BJ (cell line): ENCODE data around the gene CACHD1. TPM values are rescaled to one million over a fixed set of nuclear protein-coding genes. Genes with fewer than 3 reads are reported as not detected.

ENCODE experiments used
- CTCF ChIA-PET: fragments of 350-600 bp; formaldehyde crosslinking; extraction: SDS; loops from one replicate; lab custom pipeline; 2021; ENCODE audit warnings: antibody characterized with exemption, inconsistent platforms; lab: Yijun Ruan, JAX
- POLR2A ChIA-PET: fragments of 300-600 bp; sonication (Branson Sonifier 250); formaldehyde crosslinking; extraction: SDS; loops from one replicate; lab custom pipeline; 2021; ENCODE audit warnings: antibody characterized with exemption; lab: Charles Lee
- DNase-seq: peaks from one replicate; pipeline ENCODE4 v3.0.0-alpha.2; 2011; ENCODE audit warnings: low read depth
- H3K27me3 ChIP-seq: 2 replicates; pipeline ENCODE4 v1.6.0; 2011; ENCODE audit warnings: low read length; ENCODE audit not compliant: control insufficient read depth, insufficient read depth
- H3K36me3 ChIP-seq: 2 replicates; pipeline ENCODE4 v1.5.1; 2011; ENCODE audit warnings: low read length; ENCODE audit not compliant: control insufficient read depth, insufficient read depth
- H3K4me3 ChIP-seq: 2 replicates; pipeline ENCODE4 v1.5.1; 2011; ENCODE audit warnings: low read depth, mild to moderate bottlenecking, control low read depth, low read length
- polyA plus RNA-seq: library from polyadenylated mRNA; depleted of rRNA; stranded (reverse); fragments of >200 nt; gene quantifications from 2 replicates; pipeline ENCODE4 v1.2.3, GENCODE V29; 2011
- TF ChIP-seq, protein P1 (sequence below): IDR thresholded peaks from 2 replicates; pipeline ENCODE4 v1.5.1; 2011; ENCODE audit warnings: low read depth, mild to moderate bottlenecking, control low read depth, inconsistent platforms, low read length, moderate library complexity; ENCODE audit not compliant: insufficient read depth

The CACHD1 gene
- polyA plus RNA-seq, 1 experiment = 3.0 TPM

DNA sequence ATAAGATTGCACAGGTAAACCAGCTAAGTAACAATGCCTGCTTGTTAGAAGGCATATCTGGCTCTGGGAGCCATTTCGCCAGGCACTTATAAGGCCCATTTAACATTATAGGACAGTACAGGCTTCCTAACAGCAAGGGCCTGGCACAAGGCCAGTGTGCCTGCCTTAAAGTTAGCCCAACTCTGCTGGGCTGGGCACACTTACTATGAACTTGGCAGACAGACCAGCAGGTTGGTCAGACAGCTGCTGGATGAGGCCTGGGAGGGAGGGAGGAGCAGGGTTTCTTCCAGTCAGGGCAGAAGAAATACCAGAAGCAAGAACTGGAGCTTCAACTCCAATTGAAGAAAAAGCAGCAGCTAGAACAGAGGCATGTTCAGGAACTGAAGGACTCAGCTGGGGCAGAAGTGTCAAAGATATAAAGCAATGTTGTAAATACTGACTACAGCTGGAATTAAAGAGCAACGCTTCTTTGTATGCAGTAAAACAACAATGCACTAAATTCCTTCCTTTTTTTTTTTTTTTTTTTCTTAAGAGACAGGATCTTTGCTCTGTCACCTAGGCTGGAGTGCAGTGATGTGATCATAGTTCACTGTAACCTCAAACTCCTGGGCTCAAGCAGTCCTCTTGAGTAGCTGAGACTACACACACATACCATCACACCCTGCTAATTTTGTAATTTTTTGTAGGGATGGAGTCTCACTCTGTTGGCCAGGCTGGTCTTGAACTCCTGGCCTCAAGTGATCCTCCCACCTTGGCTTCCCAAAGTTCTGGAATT lies 4.9 kb downstream of the CACHD1 start:
- Histone ChIP-seq H3K4me3 (no peak overlapping the region), H3K27me3 (no peaks in the 10 kb centered on the region), H3K36me3 (no peaks in the 10 kb centered on the region)
- ChIA-PET CTCF (interaction anchor here (1.0 to 1.6 kb wide), 2 partner anchors 192 to 201 kb away, joined by 3 to 5 read pairs; no protein-coding TSS in a partner anchor), POLR2A (no interaction called here)
- TF ChIP-seq, protein P1, sequence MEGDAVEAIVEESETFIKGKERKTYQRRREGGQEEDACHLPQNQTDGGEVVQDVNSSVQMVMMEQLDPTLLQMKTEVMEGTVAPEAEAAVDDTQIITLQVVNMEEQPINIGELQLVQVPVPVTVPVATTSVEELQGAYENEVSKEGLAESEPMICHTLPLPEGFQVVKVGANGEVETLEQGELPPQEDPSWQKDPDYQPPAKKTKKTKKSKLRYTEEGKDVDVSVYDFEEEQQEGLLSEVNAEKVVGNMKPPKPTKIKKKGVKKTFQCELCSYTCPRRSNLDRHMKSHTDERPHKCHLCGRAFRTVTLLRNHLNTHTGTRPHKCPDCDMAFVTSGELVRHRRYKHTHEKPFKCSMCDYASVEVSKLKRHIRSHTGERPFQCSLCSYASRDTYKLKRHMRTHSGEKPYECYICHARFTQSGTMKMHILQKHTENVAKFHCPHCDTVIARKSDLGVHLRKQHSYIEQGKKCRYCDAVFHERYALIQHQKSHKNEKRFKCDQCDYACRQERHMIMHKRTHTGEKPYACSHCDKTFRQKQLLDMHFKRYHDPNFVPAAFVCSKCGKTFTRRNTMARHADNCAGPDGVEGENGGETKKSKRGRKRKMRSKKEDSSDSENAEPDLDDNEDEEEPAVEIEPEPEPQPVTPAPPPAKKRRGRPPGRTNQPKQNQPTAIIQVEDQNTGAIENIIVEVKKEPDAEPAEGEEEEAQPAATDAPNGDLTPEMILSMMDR = no peak
- DNase-seq = no peak

DNA sequence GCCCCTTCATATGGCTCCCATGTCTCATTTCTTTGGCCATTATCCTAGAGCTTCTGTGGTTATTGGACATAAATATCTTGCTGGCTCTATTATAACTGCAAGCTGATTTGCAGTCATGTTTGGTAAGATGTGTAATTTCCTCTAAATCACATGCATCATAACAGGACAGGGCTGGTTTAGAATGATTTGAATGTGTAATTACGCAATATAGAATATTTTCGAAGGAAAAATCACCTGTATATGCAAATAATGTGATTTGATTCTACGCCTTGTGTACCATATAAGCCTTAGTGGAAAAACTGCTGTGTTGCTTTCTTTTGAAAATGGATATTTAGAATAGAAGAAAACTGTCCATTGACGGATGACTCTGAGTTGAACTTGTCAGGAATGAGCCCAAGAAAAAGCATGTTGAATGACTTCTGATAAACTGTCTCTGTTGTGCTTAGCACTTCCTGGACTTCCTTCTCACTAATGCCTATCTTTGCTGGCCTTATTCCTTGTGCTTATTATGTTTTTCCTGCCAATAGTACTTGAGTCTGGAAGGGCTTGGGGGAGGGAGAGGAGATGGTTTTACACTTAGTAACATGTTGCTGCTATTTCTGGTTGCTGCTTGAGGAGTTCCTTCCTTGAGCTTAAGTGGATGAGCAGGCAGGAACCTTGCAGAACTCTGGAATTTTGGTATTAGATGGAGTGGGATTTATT lies 6.5 kb downstream of the CACHD1 start:
- CTCF ChIA-PET = interaction anchor here (1.0 kb wide), 1 partner anchor 200 kb away, joined by 3 read pairs; no protein-coding TSS in a partner anchor
- H3K36me3 ChIP-seq = no peaks in the 10 kb centered on the region
- TF ChIP-seq, protein P1 = no peak
- no peak overlapping the region for H3K4me3 ChIP-seq
- H3K27me3 ChIP-seq = no peaks in the 10 kb centered on the region
- DNase-seq = peak; percentile 61
- POLR2A ChIA-PET = interaction anchor here (0.6 to 0.8 kb wide), 2 partner anchors 21 to 38 kb away, joined by 3 to 10 read pairs; no protein-coding TSS in a partner anchor

DNA sequence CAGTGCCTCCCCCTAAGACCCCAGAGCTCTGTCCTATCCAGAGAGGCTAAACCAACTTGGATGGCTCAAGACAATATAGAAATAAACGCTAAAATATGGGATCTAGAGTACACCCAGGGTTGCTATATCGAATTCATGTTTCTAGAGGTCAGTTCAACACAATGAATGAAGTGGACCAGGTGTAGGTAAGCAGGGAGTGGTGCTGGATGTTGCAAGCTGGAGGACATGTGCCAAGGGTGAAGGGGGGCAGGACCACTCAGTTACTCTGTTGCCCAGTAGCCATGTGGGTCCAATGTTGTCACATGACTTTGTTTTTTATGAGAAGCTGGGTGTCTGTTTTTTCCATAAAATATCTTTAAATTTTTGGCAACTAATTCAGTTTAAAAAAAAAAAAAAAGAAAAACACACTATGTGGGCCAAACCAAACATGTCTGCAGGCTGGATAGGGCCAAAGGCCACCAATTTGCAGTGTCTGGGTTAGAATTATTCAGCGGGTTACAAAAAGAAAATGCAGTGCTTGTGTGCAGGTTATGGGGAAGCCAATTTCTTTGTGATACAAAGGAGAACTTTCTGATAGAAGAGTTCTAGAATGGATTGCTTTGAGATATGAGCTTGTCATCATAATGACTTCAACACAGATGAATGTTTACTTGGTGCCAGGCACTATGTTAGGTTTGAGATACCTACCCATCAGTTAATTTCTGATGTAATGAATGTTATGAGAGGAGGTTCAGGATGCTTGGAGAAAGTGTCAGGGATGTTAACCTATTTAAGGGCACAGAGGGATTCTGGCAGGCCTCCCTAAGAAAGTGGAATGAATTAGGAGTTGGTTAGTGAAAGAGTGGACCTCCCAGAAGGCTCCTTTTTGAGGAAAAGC lies 8.9 kb downstream of the CACHD1 start:
- Histone ChIP-seq H3K27me3 (no peaks in the 10 kb centered on the region), H3K4me3 (no peak overlapping the region), H3K36me3 (no peaks in the 10 kb centered on the region)
- ChIA-PET POLR2A (no interaction called here), CTCF (interaction anchor here (1.1 to 1.3 kb wide), 2 partner anchors 12 to 197 kb away, joined by 4 read pairs; no protein-coding TSS in a partner anchor)
- TF ChIP-seq, protein P1 = no peak
- DNase-seq = no peak

DNA sequence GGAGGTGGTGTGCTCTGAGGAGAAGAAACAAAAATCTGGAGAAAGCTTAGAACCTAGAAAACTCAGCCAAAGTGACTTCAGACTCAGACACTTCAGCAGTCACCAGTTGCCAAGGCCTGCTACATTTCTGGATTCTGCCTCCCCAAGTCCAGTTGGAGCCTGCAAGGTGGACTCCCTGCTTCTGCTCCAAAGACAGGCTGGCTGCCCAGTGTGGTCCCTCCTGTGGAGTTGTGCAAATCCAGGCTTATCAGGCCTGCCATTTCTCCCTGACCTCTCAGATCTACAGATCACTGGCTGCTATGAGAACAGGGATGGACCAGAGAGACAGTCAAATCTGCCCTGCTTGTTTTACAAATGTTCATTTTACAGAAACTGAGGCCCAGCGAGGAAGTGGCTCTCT lies 9.9 kb downstream of the CACHD1 start:
- Histone ChIP-seq H3K27me3 (no peaks in the 10 kb centered on the region), H3K36me3 (no peaks in the 10 kb centered on the region), H3K4me3 (no peak overlapping the region)
- TF ChIP-seq, protein P1 = no peak
- ChIA-PET POLR2A (no interaction called here), CTCF (interaction anchor here (1.1 to 1.3 kb wide), 2 partner anchors 10 to 196 kb away, joined by 4 read pairs; no protein-coding TSS in a partner anchor)
- no peak for DNase-seq
